Breast epithelium (tissue), 4 donors: ENCODE data around the gene MRM2. TPM values are rescaled to one million over a fixed set of nuclear protein-coding genes. Genes with fewer than 3 reads are reported as not detected.

Experiments
- DNase-seq, 2 donors: peaks; one replicate each; pipeline ENCODE4 v3.0.0-alpha.2; 2019; ENCODE audit warnings: low spot score in 2 of 2
- H3K27ac ChIP-seq, 2 donors: fragments of 200-600 bp; sonication (generic) in 1 of 2; one replicate each; pipeline ENCODE4 v1.5.1; 2016 to 2019; ENCODE audit warnings: mild to moderate bottlenecking in 1 of 2
- H3K27me3 ChIP-seq, 2 donors: fragments of 200-600 bp; sonication (generic) in 1 of 2; one replicate each; pipeline versions ENCODE4 v1.5.1 to v1.6.0; 2017 to 2019; ENCODE audit warnings: control low read depth in 1 of 2, mild to moderate bottlenecking in 1 of 2
- H3K36me3 ChIP-seq: fragments of 200-600 bp; one replicate; pipeline ENCODE4 v1.5.1; 2019
- H3K4me1 ChIP-seq, 2 donors: fragments of 200-600 bp; sonication (generic); one replicate each; pipeline ENCODE4 v1.5.1; 2016 to 2019; ENCODE audit warnings: control low read depth in 1 of 2
- H3K4me3 ChIP-seq, 3 donors: fragments of 200-600 bp; sonication (generic); 1 replicate in 2 of 3; 2 replicates in 1 of 3; pipeline ENCODE4 v1.5.1; 2016 to 2019; ENCODE audit warnings: mild to moderate bottlenecking in 3 of 3, moderate library complexity in 2 of 3
- H3K9me3 ChIP-seq, 2 donors: fragments of 200-600 bp; sonication (generic) in 1 of 2; one replicate each; pipeline ENCODE4 v1.5.1; 2016 to 2019; ENCODE audit warnings: control low read depth in 1 of 2
- POLR2A ChIP-seq: fragments of 450-650 bp; IDR thresholded peaks from one replicate; pipeline ENCODE4 v1.6.1; 2016; ENCODE audit warnings: antibody characterized with exemption, mild to moderate bottlenecking, moderate library complexity
- POLR2AphosphoS5 ChIP-seq, 3 donors: sonication (generic); formaldehyde crosslinking; IDR thresholded peaks; one replicate each; pipeline ENCODE4 v1.6.1; 2017; ENCODE audit warnings: antibody characterized with exemption in 3 of 3
- intact Hi-C: fragments of 100-400 bp; cut with DNase I; formaldehyde crosslinking; loops from one replicate; pipeline ENCODE4 v1.15.1; 2023; ENCODE audit warnings: low total_unique reads
- total RNA-seq, 3 donors: library from RNA; depleted of rRNA; stranded (reverse); fragments of >200 nt; gene quantifications; one replicate each; pipeline ENCODE4 v1.1.0, GENCODE V29; 2016
- TF ChIP-seq, protein P1 (sequence below), 3 donors: fragments of 450-650 bp; IDR thresholded peaks; one replicate each; pipeline ENCODE4 v1.5.1; 2016 to 2017; ENCODE audit warnings: antibody characterized with exemption in 3 of 3, mild to moderate bottlenecking in 3 of 3, moderate library complexity in 3 of 3

Gene MRM2
- total RNA-seq, 3 donors from 2014 or later = 10.9 to 20.2 (median 18.0) TPM

DNA sequence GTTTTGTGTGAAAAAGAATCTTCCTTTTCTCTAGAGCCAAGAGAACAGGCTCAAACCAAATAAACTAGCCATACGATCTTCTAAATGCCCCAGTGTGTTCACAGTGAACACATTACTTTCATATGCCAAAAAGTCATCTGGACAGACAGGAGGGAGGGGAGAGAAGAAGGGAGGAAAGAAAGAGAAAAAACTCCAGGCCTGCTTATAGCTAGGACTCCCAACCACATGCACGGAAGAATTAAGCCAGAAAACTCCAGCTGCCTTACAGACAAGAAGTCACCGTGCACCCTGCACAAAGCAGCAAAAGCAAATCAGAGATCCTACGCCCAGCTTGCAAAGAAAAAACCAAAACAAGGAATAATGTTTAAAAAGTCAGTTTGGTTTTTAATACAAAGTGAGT, 37.9 kb upstream of the MRM2 start:
- no peak for DNase-seq
- intact Hi-C loops = loop anchor here (5.0 kb wide), 1 partner anchor 1847 kb away; no protein-coding TSS in a partner anchor
- TF ChIP-seq POLR2AphosphoS5 (IDR thresholded peaks at IDR 0.05) (no peak), POLR2A (no peak)
- TF ChIP-seq, protein P1, sequence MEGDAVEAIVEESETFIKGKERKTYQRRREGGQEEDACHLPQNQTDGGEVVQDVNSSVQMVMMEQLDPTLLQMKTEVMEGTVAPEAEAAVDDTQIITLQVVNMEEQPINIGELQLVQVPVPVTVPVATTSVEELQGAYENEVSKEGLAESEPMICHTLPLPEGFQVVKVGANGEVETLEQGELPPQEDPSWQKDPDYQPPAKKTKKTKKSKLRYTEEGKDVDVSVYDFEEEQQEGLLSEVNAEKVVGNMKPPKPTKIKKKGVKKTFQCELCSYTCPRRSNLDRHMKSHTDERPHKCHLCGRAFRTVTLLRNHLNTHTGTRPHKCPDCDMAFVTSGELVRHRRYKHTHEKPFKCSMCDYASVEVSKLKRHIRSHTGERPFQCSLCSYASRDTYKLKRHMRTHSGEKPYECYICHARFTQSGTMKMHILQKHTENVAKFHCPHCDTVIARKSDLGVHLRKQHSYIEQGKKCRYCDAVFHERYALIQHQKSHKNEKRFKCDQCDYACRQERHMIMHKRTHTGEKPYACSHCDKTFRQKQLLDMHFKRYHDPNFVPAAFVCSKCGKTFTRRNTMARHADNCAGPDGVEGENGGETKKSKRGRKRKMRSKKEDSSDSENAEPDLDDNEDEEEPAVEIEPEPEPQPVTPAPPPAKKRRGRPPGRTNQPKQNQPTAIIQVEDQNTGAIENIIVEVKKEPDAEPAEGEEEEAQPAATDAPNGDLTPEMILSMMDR (IDR thresholded peaks at IDR 0.05) = no peak
- Histone ChIP-seq H3K27ac (no peak overlapping the region), H3K4me1 (no peaks in the 10 kb centered on the region), H3K27me3 (no peaks in the 10 kb centered on the region), H3K9me3 (no peaks in the 10 kb centered on the region), H3K4me3 (no peak overlapping the region), H3K36me3 (no peaks in the 10 kb centered on the region)

DNA sequence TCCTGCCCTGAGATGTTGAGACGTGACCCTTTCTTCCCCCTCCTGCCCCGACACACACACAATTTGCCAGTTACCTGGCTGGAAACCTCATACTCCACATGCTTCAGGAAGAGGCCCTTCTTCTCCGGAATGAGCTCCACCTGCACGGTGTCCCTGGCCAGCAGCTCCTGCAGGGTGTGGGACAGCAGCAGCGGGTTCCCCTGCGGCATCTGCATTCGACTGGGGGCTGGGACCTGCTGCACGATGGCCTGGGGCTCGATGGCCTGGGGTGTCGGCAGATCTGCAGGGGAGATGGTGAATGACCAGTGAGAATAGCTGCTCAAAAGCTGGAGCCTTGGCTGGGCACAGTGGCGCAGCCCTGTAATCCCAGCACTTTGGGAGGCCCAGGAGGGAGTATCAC, 36.0 kb upstream of the MRM2 start:
- intact Hi-C loops = no loop called here
- Histone ChIP-seq H3K27ac (no peak overlapping the region), H3K4me1 (no peaks in the 10 kb centered on the region), H3K36me3 (peaks cover 4% of the 10 kb centered on the region), H3K27me3 (no peaks in the 10 kb centered on the region), H3K9me3 (no peaks in the 10 kb centered on the region), H3K4me3 (no peak overlapping the region)
- TF ChIP-seq, protein P1 (IDR thresholded peaks at IDR 0.05) = no peak
- no peak for TF ChIP-seq POLR2AphosphoS5 (IDR thresholded peaks at IDR 0.05)
- no peak for TF ChIP-seq POLR2A
- DNase-seq = no peak

DNA sequence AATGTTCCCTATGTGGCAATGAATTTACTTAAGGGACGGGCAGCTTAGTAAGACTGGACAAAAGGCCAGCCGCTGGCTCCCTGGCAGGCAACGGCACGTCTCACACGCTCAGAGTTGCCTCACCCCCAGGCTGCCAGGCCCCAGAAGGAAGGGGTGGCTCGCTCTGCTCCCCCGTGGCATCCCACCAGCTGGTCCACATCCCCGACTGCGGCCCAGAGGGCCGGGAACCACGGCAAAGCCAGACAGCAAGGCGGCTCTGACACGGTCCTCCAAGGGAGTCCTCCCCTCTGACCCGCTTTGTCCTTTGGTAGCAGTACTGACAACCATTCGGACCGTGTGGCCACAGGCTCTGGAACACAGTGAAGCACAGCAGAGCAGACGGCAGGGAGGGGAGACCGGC, 34.1 kb upstream of the MRM2 start:
- no peak for TF ChIP-seq POLR2AphosphoS5 (IDR thresholded peaks at IDR 0.05)
- no peak for TF ChIP-seq POLR2A
- TF ChIP-seq, protein P1 (IDR thresholded peaks at IDR 0.05) = no peak
- no peak for DNase-seq
- H3K4me1 ChIP-seq = no peaks in the 10 kb centered on the region
- H3K9me3 ChIP-seq = no peaks in the 10 kb centered on the region
- H3K27me3 ChIP-seq = no peaks in the 10 kb centered on the region
- H3K4me3 ChIP-seq = no peak overlapping the region
- no peak overlapping the region for H3K27ac ChIP-seq
- intact Hi-C loops = no loop called here
- H3K36me3 ChIP-seq = peaks cover 4% of the 10 kb centered on the region

DNA sequence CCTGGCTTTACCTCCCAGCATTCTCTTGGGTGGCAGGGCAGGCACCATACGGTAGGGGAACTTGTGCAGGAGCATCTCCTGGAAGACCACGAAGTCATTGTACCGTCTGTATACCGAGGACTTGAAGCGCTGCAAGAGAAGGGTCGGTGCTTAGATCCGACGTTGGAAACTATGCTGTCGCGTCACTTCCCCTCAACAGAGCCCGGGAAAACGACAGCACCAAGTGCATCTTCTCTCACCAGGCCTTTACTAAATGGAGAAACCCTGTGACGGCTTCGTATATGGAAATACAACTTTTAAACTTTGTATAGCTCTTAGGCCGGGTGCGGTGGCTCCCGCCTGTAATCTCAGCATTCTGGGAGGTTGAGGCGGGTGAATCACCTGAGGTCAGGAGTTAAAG, 33.1 kb upstream of the MRM2 start:
- intact Hi-C loops = no loop called here
- Histone ChIP-seq H3K36me3 (peaks cover 4% of the 10 kb centered on the region), H3K9me3 (no peaks in the 10 kb centered on the region), H3K27me3 (no peaks in the 10 kb centered on the region), H3K4me1 (no peaks in the 10 kb centered on the region), H3K27ac (no peak overlapping the region), H3K4me3 (no peak overlapping the region)
- no peak for DNase-seq
- TF ChIP-seq POLR2AphosphoS5 (IDR thresholded peaks at IDR 0.05) (no peak), POLR2A (no peak)
- TF ChIP-seq, protein P1 (IDR thresholded peaks at IDR 0.05) = no peak

DNA sequence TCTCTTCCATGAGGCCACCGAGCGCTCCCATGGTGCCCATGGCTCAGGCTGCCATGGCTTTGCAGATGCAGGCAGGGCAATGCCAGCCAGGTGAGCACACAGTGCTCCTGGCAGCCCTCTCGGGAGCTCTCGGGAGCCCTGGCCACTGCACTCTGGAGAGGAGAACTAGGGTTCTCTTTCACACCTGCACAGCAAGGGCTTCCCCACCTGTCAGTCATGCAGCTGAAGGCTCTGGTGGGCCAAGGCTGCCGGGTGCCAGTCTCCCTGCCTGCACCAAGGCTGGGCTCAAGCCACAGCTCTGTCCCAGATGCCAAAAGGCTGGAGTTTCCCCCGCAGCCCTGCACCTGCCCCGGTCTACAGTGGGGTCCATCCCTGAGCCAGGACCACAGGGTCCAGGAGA, 32.7 kb upstream of the MRM2 start:
- no peak overlapping the region for H3K27ac ChIP-seq
- H3K36me3 ChIP-seq = peaks cover 4% of the 10 kb centered on the region
- no peaks in the 10 kb centered on the region for H3K4me1 ChIP-seq
- H3K4me3 ChIP-seq = no peak overlapping the region
- H3K9me3 ChIP-seq = no peaks in the 10 kb centered on the region
- no peak for DNase-seq
- TF ChIP-seq POLR2AphosphoS5 (IDR thresholded peaks at IDR 0.05) = no peak
- no peak for TF ChIP-seq POLR2A
- TF ChIP-seq, protein P1 (IDR thresholded peaks at IDR 0.05) = no peak
- H3K27me3 ChIP-seq = no peaks in the 10 kb centered on the region
- intact Hi-C loops = no loop called here
